SK-N-SH (cell line): ENCODE measurements around the gene SYDE1. TPM values are rescaled to one million over a fixed set of nuclear protein-coding genes. Genes with fewer than 3 reads are reported as not detected.

Source experiments
- CTCF ChIA-PET: fragments of 300-600, 350-600 bp; formaldehyde crosslinking; extraction: SDS; loops from one replicate; lab custom pipeline; 2021; lab: Yijun Ruan, JAX
- POLR2A ChIA-PET: fragments of 350-600 bp; sonication (Branson Sonifier 250); formaldehyde crosslinking; extraction: SDS; loops from one replicate; lab custom pipeline; 2020; ENCODE audit warnings: antibody characterized with exemption, inconsistent platforms; lab: Yijun Ruan, JAX
- DNase-seq: peaks from one replicate; pipeline ENCODE4 v3.0.0; 2012
- H2AFZ ChIP-seq: fragments of 200-600 bp; sonication (generic); 2 replicates; pipeline ENCODE4 v1.8.1; 2016; ENCODE audit warnings: antibody characterized with exemption, mild to moderate bottlenecking, low read depth
- H3F3A ChIP-seq: fragments of 200-600 bp; sonication (generic); replicated peaks from 2 replicates; pipeline ENCODE3; 2016; ENCODE audit warnings: antibody characterized with exemption, mild to moderate bottlenecking; ENCODE audit not compliant: insufficient read depth
- H3K27ac ChIP-seq, 2 experiments: fragments of 200-500 bp in 1 of 2; fragments of 200-600 bp in 1 of 2; sonication (Bioruptor generic) in 1 of 2; sonication (generic), shearing (Covaris generic) in 1 of 2; 2 replicates each; pipeline versions ENCODE4 v1.5.1 to v1.6.1; 2014 to 2016; ENCODE audit warnings: low read depth in 2 of 2, inconsistent platforms in 1 of 2, low read length in 1 of 2, mild to moderate bottlenecking in 1 of 2, mixed read lengths in 1 of 2
- H3K27me3 ChIP-seq: fragments of 200-600 bp; sonication (generic), shearing (Covaris generic); 2 replicates; pipeline ENCODE4 v1.6.1; 2016; ENCODE audit warnings: mixed run types; ENCODE audit not compliant: insufficient read depth
- H3K36me3 ChIP-seq, 2 experiments: fragments of 200-500 bp in 1 of 2; fragments of 200-600 bp in 1 of 2; sonication (Bioruptor generic) in 1 of 2; sonication (generic) in 1 of 2; replicated peaks in 1 of 2; 2 replicates each; pipeline versions ENCODE3 to v1.5.1; 2014 to 2016; ENCODE audit warnings: low read length in 1 of 2, mild to moderate bottlenecking in 1 of 2; ENCODE audit not compliant: insufficient read depth in 2 of 2, control insufficient read depth in 1 of 2
- H3K4me1 ChIP-seq, 2 experiments: fragments of 200-500 bp in 1 of 2; fragments of 200-600 bp in 1 of 2; sonication (Bioruptor generic) in 1 of 2; sonication (generic), shearing (Covaris generic) in 1 of 2; 2 replicates each; pipeline versions ENCODE4 v1.5.1 to v1.6.1; 2014 to 2016; ENCODE audit warnings: low read depth in 1 of 2, low read length in 1 of 2, mixed run types in 1 of 2; ENCODE audit not compliant: insufficient read depth in 2 of 2, control insufficient read depth in 1 of 2
- H3K4me2 ChIP-seq: fragments of 200-600 bp; sonication (generic), shearing (Covaris generic); 2 replicates; pipeline ENCODE4 v1.6.1; 2017; ENCODE audit warnings: mixed run types
- H3K4me3 ChIP-seq, 2 experiments: fragments of 200-500 bp in 1 of 2; fragments of 200-600 bp in 1 of 2; sonication (Bioruptor generic) in 1 of 2; sonication (generic), shearing (Covaris generic) in 1 of 2; 2 replicates each; pipeline versions ENCODE4 v1.5.1 to v1.8.1; 2014 to 2016; ENCODE audit warnings: low read depth in 2 of 2, inconsistent platforms in 1 of 2, low read length in 1 of 2, mild to moderate bottlenecking in 1 of 2, mixed read lengths in 1 of 2, moderate library complexity in 1 of 2
- H3K79me2 ChIP-seq: fragments of 200-600 bp; sonication (generic); 2 replicates; pipeline ENCODE4 v1.8.1; 2017; ENCODE audit warnings: mild to moderate bottlenecking; ENCODE audit not compliant: insufficient read depth
- H3K9ac ChIP-seq: fragments of 200-600 bp; sonication (generic); 2 replicates; pipeline ENCODE4 v1.6.1; 2017; ENCODE audit warnings: mixed run types
- H3K9me2 ChIP-seq: fragments of 200-600 bp; sonication (generic); 2 replicates; pipeline ENCODE4 v1.6.1; 2017; ENCODE audit warnings: mixed run types
- H3K9me3 ChIP-seq: fragments of 200-600 bp; sonication (generic); 2 replicates; pipeline ENCODE4 v1.6.1; 2017; ENCODE audit warnings: mixed run types, mild to moderate bottlenecking, moderate library complexity
- H4K20me1 ChIP-seq: fragments of 200-600 bp; sonication (generic); 2 replicates; pipeline ENCODE4 v1.6.1; 2017; ENCODE audit warnings: mild to moderate bottlenecking, mixed run types; ENCODE audit not compliant: insufficient read depth
- CHD2 ChIP-seq: fragments of 150-350 bp; IDR thresholded peaks from 2 replicates; pipeline ENCODE4 v1.6.1; 2018; ENCODE audit warnings: low read length; ENCODE audit not compliant: partially characterized antibody
- EZH2phosphoT487 ChIP-seq: fragments of 200-600 bp; sonication (generic); IDR thresholded peaks from 2 replicates; pipeline ENCODE4 v1.6.1; 2017; ENCODE audit warnings: low read depth, mixed run types, mild to moderate bottlenecking, antibody characterized with exemption, moderate library complexity, borderline replicate concordance
- FOXJ3 ChIP-seq: sonication (generic); formaldehyde crosslinking; IDR thresholded peaks from 2 replicates; pipeline ENCODE4 v1.5.1; 2020; ENCODE audit warnings: mild to moderate bottlenecking, missing genetic modification reagents
- GATA2 ChIP-seq: sonication (generic); formaldehyde crosslinking; IDR thresholded peaks from 2 replicates; pipeline ENCODE4 v1.5.0; 2020; ENCODE audit warnings: mild to moderate bottlenecking, missing genetic modification reagents
- JUND ChIP-seq: IDR thresholded peaks from 2 replicates; pipeline ENCODE4 v1.4.0; 2012
- MEF2A ChIP-seq: IDR thresholded peaks from 2 replicates; pipeline ENCODE4 v1.4.0; 2012; ENCODE audit warnings: low read depth, borderline replicate concordance
- RAD21 ChIP-seq: IDR thresholded peaks from 2 replicates; pipeline ENCODE4 v1.6.1; 2012; ENCODE audit warnings: mild to moderate bottlenecking, low read length
- RCOR1 ChIP-seq: fragments of 150-350 bp; IDR thresholded peaks from 2 replicates; pipeline ENCODE4 v1.6.1; 2017; ENCODE audit warnings: antibody characterized with exemption, low read length
- TCF12 ChIP-seq: IDR thresholded peaks from 2 replicates; pipeline ENCODE4 v1.4.0; 2012
- USF1 ChIP-seq: IDR thresholded peaks from 2 replicates; pipeline ENCODE4 v1.4.0; 2012; ENCODE audit warnings: low read depth, borderline replicate concordance
- YY1 ChIP-seq: IDR thresholded peaks from 2 replicates; pipeline ENCODE4 v1.4.0; 2012; ENCODE audit warnings: low read depth, mild to moderate bottlenecking
- ZBTB33 ChIP-seq: IDR thresholded peaks from 2 replicates; pipeline ENCODE4 v1.4.0; 2012; ENCODE audit warnings: low read depth, borderline replicate concordance
- WGBS: methylation state at CpG from one replicate; pipeline ENCODE4 v1.1.6; 2017; ENCODE audit warnings: low lambda C conversion rate; 5-methylcytosine and 5-hydroxymethylcytosine counted together
- polyA plus RNA-seq, 3 experiments: library from polyadenylated mRNA; depleted of rRNA; stranded (reverse); fragments of >200 nt; gene quantifications; 2 replicates each; pipeline ENCODE4 v1.2.3, GENCODE V29; 2012
- TF ChIP-seq, protein P1 (sequence below): IDR thresholded peaks from 2 replicates; pipeline ENCODE4; 2012
- TF ChIP-seq, protein P2 (sequence below): IDR thresholded peaks from 2 replicates; pipeline ENCODE4 v1.4.0; 2012; ENCODE audit warnings: low read depth

Gene SYDE1
- polyA plus RNA-seq, 1 of the 3 experiments (the other 2 are of a cell fraction): 44.1 TPM

DNA sequence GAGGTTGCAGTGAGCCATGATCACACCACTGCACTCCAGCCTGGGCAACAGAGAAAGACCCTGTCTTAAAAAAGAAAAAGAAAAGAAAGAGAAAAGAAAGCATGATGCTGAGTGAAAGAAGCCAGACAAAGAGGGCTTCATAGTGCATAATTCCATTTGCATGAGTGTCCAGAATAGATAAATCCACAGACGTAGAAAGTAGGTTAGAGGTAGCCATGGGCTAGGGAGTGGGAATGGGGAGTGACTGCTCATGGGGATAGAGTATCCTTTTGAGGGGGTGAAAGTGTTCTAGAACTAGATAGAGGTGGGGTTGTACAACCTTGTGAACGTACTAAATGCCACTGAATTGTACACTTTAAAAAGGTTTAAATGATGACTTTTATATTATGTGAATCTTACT, 32.8 kb upstream of the SYDE1 start:
- Histone ChIP-seq H2AFZ (no peak overlapping the region), H3K9me3 (no peaks in the 10 kb centered on the region), H3K4me3 (no peak overlapping the region), H3K4me2 (no peak overlapping the region), H3K9ac (no peak overlapping the region), H3K36me3 (no peaks in the 10 kb centered on the region), H3K79me2 (no peaks in the 10 kb centered on the region), H3K4me1 (no peaks in the 10 kb centered on the region; a peak in 1 of 4 replicates), H3K9me2 (no peaks in the 10 kb centered on the region), H3F3A (no peaks in the 10 kb centered on the region), H3K27me3 (peaks cover 14% of the 10 kb centered on the region; the same call in 1 of the 2 replicates), H4K20me1 (no peaks in the 10 kb centered on the region), H3K27ac (no peak overlapping the region)
- TF ChIP-seq JUND: no peak
- no peak for TF ChIP-seq EZH2phosphoT487
- TF ChIP-seq, protein P1, sequence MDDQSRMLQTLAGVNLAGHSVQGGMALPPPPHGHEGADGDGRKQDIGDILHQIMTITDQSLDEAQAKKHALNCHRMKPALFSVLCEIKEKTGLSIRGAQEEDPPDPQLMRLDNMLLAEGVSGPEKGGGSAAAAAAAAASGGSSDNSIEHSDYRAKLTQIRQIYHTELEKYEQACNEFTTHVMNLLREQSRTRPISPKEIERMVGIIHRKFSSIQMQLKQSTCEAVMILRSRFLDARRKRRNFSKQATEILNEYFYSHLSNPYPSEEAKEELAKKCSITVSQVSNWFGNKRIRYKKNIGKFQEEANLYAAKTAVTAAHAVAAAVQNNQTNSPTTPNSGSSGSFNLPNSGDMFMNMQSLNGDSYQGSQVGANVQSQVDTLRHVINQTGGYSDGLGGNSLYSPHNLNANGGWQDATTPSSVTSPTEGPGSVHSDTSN: no peak
- no peak for TF ChIP-seq GATA2 (CRISPR knock-in tag)
- TF ChIP-seq RAD21: no peak
- TF ChIP-seq FOXJ3 (CRISPR knock-in tag): no peak
- TF ChIP-seq CHD2: no peak
- DNase-seq: no peak
- WGBS: 17% methylated on average over 2 of the region's 2 CpGs
- CTCF ChIA-PET: interaction anchor here (1.0 to 1.4 kb wide), 2 partner anchors 15 to 17 kb away, joined by 3 to 5 read pairs; no protein-coding TSS in a partner anchor
- POLR2A ChIA-PET: no interaction called here

DNA sequence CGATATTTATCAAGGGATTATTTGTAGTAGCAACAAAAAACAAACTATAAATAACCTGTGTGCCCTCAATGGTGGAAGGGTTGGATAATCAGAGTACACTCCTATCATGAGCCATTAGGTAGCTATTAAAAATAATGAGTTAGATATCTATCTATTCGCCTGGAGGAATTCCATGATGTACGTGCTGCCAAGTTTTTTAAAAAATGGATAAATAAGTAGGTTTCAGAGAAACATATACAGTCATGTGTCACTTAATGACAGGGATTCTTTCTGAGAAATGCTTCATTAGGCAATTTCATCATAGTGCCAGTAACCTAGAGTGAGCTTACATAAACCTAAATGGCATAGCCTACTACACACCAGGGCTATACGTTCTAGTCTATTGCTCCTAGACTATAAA, 31.4 kb upstream of the SYDE1 start:
- 16% methylated on average over 4 of the region's 4 CpGs for WGBS
- ChIA-PET CTCF (interaction anchor here (0.9 to 1.4 kb wide), 3 partner anchors 16 to 79 kb away, joined by 3 read pairs; no protein-coding TSS in a partner anchor), POLR2A (no interaction called here)
- no peaks in the 10 kb centered on the region for H4K20me1 ChIP-seq
- no peaks in the 10 kb centered on the region for H3K9me2 ChIP-seq
- no peak overlapping the region for H3K27ac ChIP-seq
- no peak overlapping the region for H3K4me3 ChIP-seq
- H3K9me3 ChIP-seq: no peaks in the 10 kb centered on the region
- H2AFZ ChIP-seq: no peak overlapping the region
- TF ChIP-seq RCOR1 (no peak), YY1 (no peak), GATA2 (CRISPR knock-in tag) (no peak), ZBTB33 (no peak), TCF12 (no peak), MEF2A (no peak), USF1 (no peak)
- TF ChIP-seq, protein P2, sequence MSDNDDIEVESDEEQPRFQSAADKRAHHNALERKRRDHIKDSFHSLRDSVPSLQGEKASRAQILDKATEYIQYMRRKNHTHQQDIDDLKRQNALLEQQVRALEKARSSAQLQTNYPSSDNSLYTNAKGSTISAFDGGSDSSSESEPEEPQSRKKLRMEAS: no peak
- TF ChIP-seq, protein P1: no peak
- no peak for DNase-seq
- H3K4me1 ChIP-seq: no peaks in the 10 kb centered on the region; a peak in 1 of 4 replicates
- H3K27me3 ChIP-seq: peaks cover 14% of the 10 kb centered on the region; the same call in 1 of the 2 replicates
- H3K4me2 ChIP-seq: no peak overlapping the region
- H3K9ac ChIP-seq: no peak overlapping the region
- no peaks in the 10 kb centered on the region for H3K79me2 ChIP-seq
- no peaks in the 10 kb centered on the region for H3F3A ChIP-seq
- no peaks in the 10 kb centered on the region for H3K36me3 ChIP-seq
